IMR-90 (cell line): ENCODE measurements around the gene SMAD2.

ENCODE experiments used
- BHLHE40 ChIP-seq: fragments of 150-350 bp; IDR thresholded peaks from 2 replicates; pipeline ENCODE4 v1.6.1; 2016; ENCODE audit warnings: mild to moderate bottlenecking, low read depth, low read length
- CEBPB ChIP-seq: IDR thresholded peaks from 2 replicates; pipeline ENCODE4 v1.6.1; 2012; ENCODE audit warnings: low read depth, low read length, improper control_type of control experiment
- CTCF ChIP-seq: conservative IDR thresholded peaks from 2 replicates; pipeline ENCODE4 v1.5.1; 2012; ENCODE audit warnings: mild to moderate bottlenecking, low read depth, low read length, improper control_type of control experiment
- POLR2A ChIP-seq: IDR thresholded peaks from 2 replicates; pipeline ENCODE4 v1.6.1; 2012; ENCODE audit warnings: mild to moderate bottlenecking, low read depth, low read length
- RFX5 ChIP-seq: IDR thresholded peaks from 2 replicates; pipeline ENCODE4 v1.8.0; 2012; ENCODE audit warnings: low read depth, mild to moderate bottlenecking, low read length, moderate library complexity

GRCh38 chr18:47800248-47800647 lies 130.2 kb downstream of the SMAD2 start:
- TF ChIP-seq CTCF: no peak
- no peak for TF ChIP-seq BHLHE40
- TF ChIP-seq POLR2A: no peak
- no peak for TF ChIP-seq CEBPB
- TF ChIP-seq RFX5: no peak
